ENCODE data around the gene GCN1.

The GCN1 gene

DNA sequence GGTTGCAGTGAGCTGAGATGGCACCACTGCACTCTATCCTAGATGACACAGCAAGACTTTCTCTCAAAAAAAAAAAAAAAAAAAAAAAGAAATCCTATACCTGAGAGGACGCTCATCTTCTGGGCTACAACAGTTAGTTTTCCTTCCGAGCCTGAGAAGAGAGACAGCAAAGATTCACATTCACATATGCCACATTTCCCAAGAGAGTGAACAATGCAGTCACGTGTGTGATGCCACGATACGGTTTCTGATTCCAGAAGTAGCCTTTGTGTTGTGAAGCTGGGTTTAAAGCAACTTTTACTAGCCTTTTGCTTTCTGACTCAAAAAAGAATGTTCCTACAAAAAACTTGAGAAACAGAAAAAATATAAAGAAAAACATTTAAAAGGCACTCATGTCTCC is 19.5 kb downstream of the GCN1 start:
- DNase-seq (ENCODE audit: low spot score): no peak
- TF ChIP-seq CTCF (IDR thresholded peaks at IDR 0.05): no peak
- H3K27ac ChIP-seq: no peak overlapping the region
- no peak overlapping the region for H3K4me3 ChIP-seq

- no peak for TF ChIP-seq CTCF (IDR thresholded peaks at IDR 0.05)
- DNase-seq (ENCODE audit: low spot score): no peak
- Histone ChIP-seq H3K27ac (no peak overlapping the region), H3K4me3 (no peak overlapping the region)
These were observed 22.5 kb downstream of the GCN1 start for GRCh38 chr12:120172053-120172452.

- Histone ChIP-seq H3K4me3 (no peak overlapping the region), H3K27ac (no peak overlapping the region)
- TF ChIP-seq CTCF (IDR thresholded peaks at IDR 0.05): no peak
- no peak for DNase-seq (ENCODE audit: low spot score)
These were observed 23.9 kb downstream of the GCN1 start for GRCh38 chr12:120170631-120171030.

- no peak for TF ChIP-seq CTCF (IDR thresholded peaks at IDR 0.05)
- no peak overlapping the region for H3K4me3 ChIP-seq
- DNase-seq (ENCODE audit: low spot score): no peak
- H3K27ac ChIP-seq: no peak overlapping the region
These were observed 24.6 kb downstream of the GCN1 start for GRCh38 chr12:120169946-120170345.

GRCh38 chr12:120168337-120168736 is 26.2 kb downstream of the GCN1 start:
- H3K27ac ChIP-seq: no peak overlapping the region
- no peak for DNase-seq (ENCODE audit: low spot score)
- no peak overlapping the region for H3K4me3 ChIP-seq
- TF ChIP-seq CTCF (IDR thresholded peaks at IDR 0.05): no peak

GRCh38 chr12:120167529-120168095 is 26.9 kb downstream of the GCN1 start:
- Histone ChIP-seq H3K4me3 (no peak overlapping the region), H3K27ac (no peak overlapping the region)
- DNase-seq (ENCODE audit: low spot score): no peak
- no peak for TF ChIP-seq CTCF (IDR thresholded peaks at IDR 0.05)

- no peak for DNase-seq (ENCODE audit: low spot score)
- H3K27ac ChIP-seq: no peak overlapping the region
- no peak for TF ChIP-seq CTCF (IDR thresholded peaks at IDR 0.05)
- no peak overlapping the region for H3K4me3 ChIP-seq
These were observed 30.2 kb downstream of the GCN1 start for GRCh38 chr12:120164293-120164692.
